Measurements from ENCODE around the gene GNAQ. TPM values are rescaled to one million over a fixed set of nuclear protein-coding genes. Genes with fewer than 3 reads are reported as not detected.
A peak's percentile ranks its signal among the peaks of the same experiment; 100 is the strongest.

Gene GNAQ
- total RNA-seq, 1 experiment from 2014 or later = 48.6 TPM

- Histone ChIP-seq H2BK12ac (ENCODE audit: insufficient read length, low read depth, low read length) (no peak overlapping the region), H3K56ac (ENCODE audit: insufficient read length, low read depth, low read length) (no peak overlapping the region), H2BK5ac (ENCODE audit: insufficient read length, low read length) (no peak overlapping the region), H3K27me3 (ENCODE audit: insufficient read depth, low read length) (no peaks in the 10 kb centered on the region), H3K23me2 (ENCODE audit: insufficient read length, low read depth, low read length, poor library complexity, severe bottlenecking) (no peaks in the 10 kb centered on the region), H4K20me1 (ENCODE audit: control insufficient read depth, insufficient read depth, insufficient read length) (no peaks in the 10 kb centered on the region), H3K4me2 (ENCODE audit: insufficient read depth, insufficient read length, low read length) (no peak overlapping the region), H2BK15ac (ENCODE audit: low read depth, low read length) (no peak overlapping the region), H2AK5ac (ENCODE audit: insufficient read length, low read length) (no peak overlapping the region), H4K8ac (replicated peaks; ENCODE audit: insufficient read length, low read depth, low read length) (no peak overlapping the region), H3K23ac (ENCODE audit: insufficient read length, low read depth, low read length) (no peak overlapping the region), H3T11ph (ENCODE audit: low read length) (no peak overlapping the region), H3K9ac (ENCODE audit: extremely low read depth, insufficient read length, low read length) (no peak overlapping the region), H2BK120ac (ENCODE audit: low read depth, low read length, poor library complexity, severe bottlenecking) (no peak overlapping the region), H3K27ac (ENCODE audit: insufficient read length, low read depth, low read length) (no peak overlapping the region), H2BK20ac (ENCODE audit: low read depth, low read length, poor library complexity, severe bottlenecking) (no peak overlapping the region), H3K4ac (ENCODE audit: low read depth, low read length) (no peak overlapping the region), H3K18ac (ENCODE audit: insufficient read length, low read depth, low read length) (no peak overlapping the region), H2AFZ (ENCODE audit: low read length) (no peak overlapping the region), H3K9me3 (ENCODE audit: control insufficient read depth, low read depth, low read length) (no peaks in the 10 kb centered on the region), H4K5ac (ENCODE audit: insufficient read length, low read depth, low read length) (no peak overlapping the region), H3K4me1 (ENCODE audit: insufficient read depth, low read length) (no peaks in the 10 kb centered on the region), H4K91ac (ENCODE audit: insufficient read length, low read depth, low read length) (no peak overlapping the region), H3K79me1 (ENCODE audit: insufficient read depth, low read depth, low read length, poor library complexity, severe bottlenecking) (no peaks in the 10 kb centered on the region), H3K14ac (ENCODE audit: insufficient read depth, low read length) (no peak overlapping the region), H3K79me2 (ENCODE audit: insufficient read depth, low read length) (no peaks in the 10 kb centered on the region)
- Mint-ChIP-seq H3K4me1 (no peaks in the 10 kb centered on the region), H3K4me3 (no peak overlapping the region), H3K36me3 (ENCODE audit: insufficient read depth in 1 of 3, low read depth in 3 of 3) (peaks cover 4 to 17% (median 6%) of the 10 kb centered on the region in 3 experiments), H3K27me3 (ENCODE audit: low read depth) (no peaks in the 10 kb centered on the region), H3K9me3 (peaks cover 16 to 17% of the 10 kb centered on the region in 2 experiments; a peak in 4 of 5 replicates), H3K27ac (peak overlapping the region in 1 of 3 experiments; percentile 44; a peak in 1 of 7 replicates)
- WGBS (ENCODE audit: extremely low coverage, insufficient read length, low lambda C conversion rate) = no CpG with 5 or more reads among the region's 9 CpGs
- no peak for DNase-seq
- TF ChIP-seq, protein P1, sequence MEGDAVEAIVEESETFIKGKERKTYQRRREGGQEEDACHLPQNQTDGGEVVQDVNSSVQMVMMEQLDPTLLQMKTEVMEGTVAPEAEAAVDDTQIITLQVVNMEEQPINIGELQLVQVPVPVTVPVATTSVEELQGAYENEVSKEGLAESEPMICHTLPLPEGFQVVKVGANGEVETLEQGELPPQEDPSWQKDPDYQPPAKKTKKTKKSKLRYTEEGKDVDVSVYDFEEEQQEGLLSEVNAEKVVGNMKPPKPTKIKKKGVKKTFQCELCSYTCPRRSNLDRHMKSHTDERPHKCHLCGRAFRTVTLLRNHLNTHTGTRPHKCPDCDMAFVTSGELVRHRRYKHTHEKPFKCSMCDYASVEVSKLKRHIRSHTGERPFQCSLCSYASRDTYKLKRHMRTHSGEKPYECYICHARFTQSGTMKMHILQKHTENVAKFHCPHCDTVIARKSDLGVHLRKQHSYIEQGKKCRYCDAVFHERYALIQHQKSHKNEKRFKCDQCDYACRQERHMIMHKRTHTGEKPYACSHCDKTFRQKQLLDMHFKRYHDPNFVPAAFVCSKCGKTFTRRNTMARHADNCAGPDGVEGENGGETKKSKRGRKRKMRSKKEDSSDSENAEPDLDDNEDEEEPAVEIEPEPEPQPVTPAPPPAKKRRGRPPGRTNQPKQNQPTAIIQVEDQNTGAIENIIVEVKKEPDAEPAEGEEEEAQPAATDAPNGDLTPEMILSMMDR (conservative IDR thresholded peaks at IDR 0.05) = no peak
Measured at GRCh38 chr9:77679661-77680368, 351.8 kb downstream of the GNAQ start.
